Measurements from ENCODE around the gene SORCS2. TPM values are rescaled to one million over a fixed set of nuclear protein-coding genes. Genes with fewer than 3 reads are reported as not detected.

The SORCS2 gene
- total RNA-seq, 1 experiment from 2014 or later, result 0.91 TPM

- DNase-seq (ENCODE audit: low read depth), result no peak
Observed at GRCh38 chr4:7773401-7774180, 581.3 kb downstream of the SORCS2 start.

DNA sequence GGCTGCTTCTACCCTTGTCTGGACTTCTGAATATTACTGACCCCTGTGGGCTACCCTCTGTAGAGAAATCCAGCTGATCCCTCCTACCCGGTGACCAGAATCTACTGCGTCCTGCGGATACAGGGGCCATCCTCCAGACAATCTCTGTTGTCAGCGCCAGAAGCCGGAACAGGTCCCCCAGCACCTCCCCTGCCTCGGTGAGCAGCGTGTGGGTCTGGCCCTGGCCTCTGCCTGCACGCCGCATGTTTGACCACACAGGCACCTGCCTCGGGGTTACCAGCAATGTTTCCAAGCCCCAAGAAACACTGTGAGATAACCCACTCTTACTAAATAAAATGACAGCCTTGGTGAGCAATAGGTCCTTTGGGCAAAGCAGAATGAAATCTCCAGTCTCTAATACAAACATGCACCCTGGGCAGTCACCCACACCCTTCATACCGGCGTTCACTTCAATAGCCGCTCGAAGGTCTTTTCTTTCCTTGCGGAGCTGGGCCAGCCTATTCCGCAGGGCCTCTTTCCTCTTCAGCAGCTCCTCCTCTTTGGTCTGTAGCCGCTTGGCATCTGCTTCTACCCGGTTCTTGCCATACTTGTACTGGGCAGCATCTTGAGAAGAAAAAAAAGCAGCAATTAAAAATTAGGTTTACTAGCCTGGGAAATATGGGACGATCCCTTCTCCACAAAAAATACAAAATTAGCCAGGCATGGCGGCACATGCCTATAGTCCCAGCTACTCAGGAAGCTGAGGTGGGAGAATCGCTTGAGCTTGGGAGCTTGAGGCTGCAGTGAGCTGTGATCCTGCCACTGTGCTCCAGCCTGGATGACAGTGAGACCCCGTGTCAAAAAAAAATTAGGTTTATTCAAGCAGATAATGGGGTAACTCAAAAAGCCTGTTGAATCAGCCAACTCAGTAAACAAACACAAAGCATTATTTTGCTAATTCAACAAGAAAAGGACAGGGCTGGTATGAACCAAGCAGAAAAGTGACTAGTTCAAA, 582.3 kb downstream of the SORCS2 start:
- DNase-seq (ENCODE audit: low read depth), result no peak

- DNase-seq (ENCODE audit: low read depth), result no peak
Observed at GRCh38 chr4:7775396-7775795, 583.1 kb downstream of the SORCS2 start.

DNA sequence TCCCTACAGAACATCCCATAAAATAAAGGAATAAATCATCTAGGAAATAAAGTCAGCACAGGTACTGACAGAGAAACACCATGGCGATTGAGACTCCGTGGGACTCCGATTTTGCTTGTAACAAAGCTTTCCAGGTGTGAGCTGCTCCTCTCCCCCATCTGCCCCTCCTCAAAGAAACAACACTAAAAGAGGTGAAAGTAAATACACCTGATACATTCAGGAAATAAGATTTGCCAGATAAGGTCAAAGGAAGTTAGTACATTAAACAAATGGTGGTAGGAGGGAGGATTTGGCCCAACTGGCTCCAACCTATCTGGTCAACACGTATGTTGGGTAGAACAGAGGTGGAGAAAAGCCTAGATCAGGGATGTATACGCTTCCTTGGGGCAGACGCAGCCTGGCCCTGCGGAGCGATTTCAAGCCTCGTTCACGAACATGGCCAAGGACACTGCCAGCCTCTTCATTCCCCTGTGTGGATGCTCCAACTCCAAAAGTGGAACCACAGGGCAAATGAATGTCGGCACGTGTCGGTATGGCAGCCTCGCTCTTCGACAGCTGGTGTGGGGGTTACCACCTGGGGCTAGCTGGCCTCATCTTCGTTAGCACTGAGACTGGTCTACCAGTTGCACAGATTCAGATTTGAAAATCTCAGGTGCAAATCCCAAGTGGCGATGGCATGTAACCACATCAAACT, 584.8 kb downstream of the SORCS2 start:
- DNase-seq (ENCODE audit: low read depth), result no peak

DNA sequence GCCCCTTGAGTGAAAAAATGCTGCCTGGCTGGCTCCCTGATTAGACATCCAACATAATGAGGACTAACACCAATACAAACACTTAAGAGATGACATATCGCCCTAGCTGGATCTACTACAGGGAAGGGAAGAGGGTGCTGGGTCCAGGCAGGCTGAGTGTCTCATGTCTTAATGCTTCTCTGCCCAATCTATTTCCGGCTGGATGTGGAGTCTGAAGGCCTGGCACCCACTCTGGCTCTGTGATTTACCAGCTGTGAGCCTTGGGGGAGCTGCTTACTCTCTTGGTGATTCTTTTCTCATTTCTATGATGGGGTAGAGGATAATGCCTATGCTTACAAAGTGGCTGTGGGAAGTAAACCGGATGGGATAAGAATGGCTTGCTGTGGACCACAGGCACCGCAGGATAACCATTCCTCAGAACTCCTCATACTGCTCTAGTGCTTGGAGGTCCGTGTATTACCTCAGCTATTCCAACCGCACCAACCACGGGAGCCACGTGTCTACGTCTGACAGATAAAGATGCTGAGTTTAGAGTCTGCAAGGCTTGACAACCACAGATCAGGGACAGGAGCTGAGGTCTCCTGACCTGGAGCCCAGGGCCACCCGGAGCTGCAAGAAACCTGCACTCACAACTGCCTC, 585.7 kb downstream of the SORCS2 start:
- DNase-seq (ENCODE audit: low read depth), result no peak

DNA sequence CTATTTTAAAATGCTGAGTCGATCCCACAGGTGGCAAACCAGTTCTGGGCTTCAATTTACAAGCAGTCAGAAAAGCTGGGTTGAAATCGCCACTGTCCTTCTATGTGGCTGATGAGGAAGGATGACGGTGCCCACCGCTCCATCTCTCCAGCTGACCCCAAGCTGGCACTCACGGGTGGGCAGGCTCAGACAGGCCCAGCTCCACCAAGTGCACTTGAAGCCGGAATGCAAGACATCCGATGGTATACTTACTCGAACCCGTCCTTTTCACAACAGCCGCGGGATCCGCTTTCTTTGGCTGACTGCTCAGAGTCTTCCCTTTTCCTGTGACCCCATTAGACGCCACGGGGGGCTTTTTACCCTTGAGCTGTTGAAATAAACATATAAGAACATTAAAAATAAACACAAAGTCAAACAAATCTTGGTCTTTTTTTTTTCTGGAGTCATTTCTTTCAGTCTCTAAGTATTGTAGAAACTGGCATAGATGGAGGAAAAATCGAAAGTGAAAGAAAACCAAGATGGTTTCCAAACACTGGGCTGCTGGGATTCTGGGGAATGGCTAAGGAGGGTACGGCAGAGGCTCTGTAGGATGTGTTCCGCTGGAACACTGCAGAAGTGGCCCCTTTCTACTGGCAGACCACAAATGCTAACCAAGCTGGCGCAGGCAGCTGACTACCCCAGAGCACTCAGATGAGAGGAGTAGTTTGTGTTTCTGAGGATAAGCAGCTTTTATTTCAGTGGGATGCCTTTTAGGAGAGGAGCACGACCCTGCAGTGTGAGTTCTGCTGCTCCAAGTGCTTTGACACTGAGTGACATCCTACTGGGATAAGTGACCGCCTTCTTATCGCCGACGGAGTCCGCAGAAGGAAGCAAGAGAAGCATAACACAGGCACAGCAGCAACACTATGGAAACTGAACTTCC, 586.4 kb downstream of the SORCS2 start:
- no peak for DNase-seq (ENCODE audit: low read depth)

DNA sequence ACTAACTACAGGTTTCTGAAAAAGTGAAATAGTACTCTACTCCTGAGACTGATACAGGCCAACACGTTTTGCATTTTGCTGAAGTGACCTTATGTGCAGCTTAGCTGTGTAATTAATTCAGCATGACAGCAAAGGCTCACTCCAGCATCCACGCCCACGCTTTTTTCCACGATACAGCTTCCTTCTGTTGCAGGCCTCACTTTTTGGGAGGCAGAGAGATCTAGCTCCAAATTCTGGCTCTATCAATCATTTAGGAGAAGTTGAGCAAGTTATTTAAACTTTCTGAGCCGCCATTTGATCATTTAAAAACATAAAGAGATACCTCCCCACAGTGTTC, 587.1 kb downstream of the SORCS2 start:
- DNase-seq (ENCODE audit: low read depth), result no peak

- no peak for DNase-seq (ENCODE audit: low read depth)
Observed at GRCh38 chr4:7780751-7781348, 588.5 kb downstream of the SORCS2 start.

- no peak for DNase-seq (ENCODE audit: low read depth)
Observed at GRCh38 chr4:7781366-7781765, 589.0 kb downstream of the SORCS2 start.

- DNase-seq (ENCODE audit: low read depth), result no peak
Observed at GRCh38 chr4:7781993-7782392, 589.7 kb downstream of the SORCS2 start.

GRCh38 chr4:7782783-7783182, 590.4 kb downstream of the SORCS2 start:
- DNase-seq (ENCODE audit: low read depth), result no peak

DNA sequence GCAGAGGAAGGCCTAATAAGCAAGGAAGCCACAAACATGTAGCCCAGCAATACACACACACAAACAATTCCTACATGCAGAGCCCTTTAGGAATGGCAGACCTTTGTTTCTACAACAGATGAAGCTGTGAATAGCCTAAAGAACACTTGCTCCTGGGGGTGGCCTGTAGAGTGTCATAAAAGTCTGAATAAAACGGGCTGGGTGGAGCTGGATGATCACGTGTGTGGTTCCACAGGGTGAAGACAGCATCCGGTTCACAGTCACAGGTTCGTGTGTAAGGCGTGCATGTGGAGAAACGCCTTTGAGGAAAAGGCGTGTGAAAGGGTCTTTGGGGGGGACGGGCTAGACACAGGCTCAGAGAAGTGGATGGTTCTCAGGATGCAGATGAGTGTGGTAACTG, 591.2 kb downstream of the SORCS2 start:
- DNase-seq (ENCODE audit: low read depth), result no peak

DNA sequence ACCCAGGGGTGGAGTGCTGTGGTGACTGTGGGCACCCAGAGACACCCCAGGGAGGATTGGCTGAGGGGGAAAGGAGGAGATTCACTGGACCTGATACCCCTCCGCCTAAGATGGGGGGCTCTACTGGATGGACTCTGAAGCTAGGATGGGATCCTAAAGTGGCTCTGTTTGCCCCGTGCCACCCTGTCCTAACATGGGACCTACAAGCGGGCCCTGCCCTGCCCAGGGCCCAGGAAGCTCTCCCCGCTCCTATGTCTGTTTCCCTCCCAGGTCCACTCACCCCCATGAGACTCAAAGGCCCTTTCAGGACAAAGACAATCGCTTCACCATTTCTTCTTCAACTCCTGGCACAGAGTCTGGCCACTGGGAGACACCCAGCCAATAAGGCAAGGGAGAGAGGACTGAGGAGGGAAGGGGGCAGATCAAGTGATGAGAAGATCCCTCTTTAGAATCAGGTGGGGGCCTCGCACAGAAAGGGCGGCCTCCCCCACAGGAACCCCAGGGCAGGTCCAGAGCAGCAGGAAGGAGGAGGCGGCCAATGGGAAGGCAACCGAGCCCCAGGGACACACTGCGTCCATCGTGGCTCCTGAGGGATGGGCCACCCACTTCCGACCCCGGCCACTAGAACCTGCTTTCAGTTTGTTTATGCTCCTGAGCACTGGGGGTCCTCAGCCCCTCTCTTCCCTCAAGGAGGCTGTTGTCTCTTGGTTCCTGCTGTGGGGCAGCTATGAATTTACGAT, 592.0 kb downstream of the SORCS2 start:
- DNase-seq (ENCODE audit: low read depth), result no peak

GRCh38 chr4:7785017-7785416, 592.7 kb downstream of the SORCS2 start:
- no peak for DNase-seq (ENCODE audit: low read depth)

- no peak for DNase-seq (ENCODE audit: low read depth)
Observed at GRCh38 chr4:7786040-7786439, 593.7 kb downstream of the SORCS2 start.

GRCh38 chr4:7786517-7786916, 594.2 kb downstream of the SORCS2 start:
- no peak for DNase-seq (ENCODE audit: low read depth)

DNA sequence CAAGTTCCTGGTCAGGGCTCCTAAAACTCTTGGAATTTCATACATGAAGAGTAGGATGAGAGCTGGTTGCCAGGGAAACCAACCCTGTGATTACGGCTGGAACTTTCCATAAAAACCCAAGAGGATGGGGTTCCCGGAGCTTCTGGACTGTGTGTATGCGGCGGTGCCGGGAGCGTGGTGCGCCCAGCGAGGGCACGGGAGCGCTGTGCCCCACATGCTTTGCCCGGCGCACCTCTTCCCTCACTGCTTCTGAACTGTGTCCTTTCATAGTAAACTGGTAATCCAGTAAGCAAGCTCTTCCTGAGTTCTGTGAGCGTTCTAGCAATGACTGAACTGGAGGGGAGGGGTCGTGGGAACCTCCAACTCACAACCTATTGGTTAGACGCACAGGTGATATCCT, 594.7 kb downstream of the SORCS2 start:
- no peak for DNase-seq (ENCODE audit: low read depth)

DNA sequence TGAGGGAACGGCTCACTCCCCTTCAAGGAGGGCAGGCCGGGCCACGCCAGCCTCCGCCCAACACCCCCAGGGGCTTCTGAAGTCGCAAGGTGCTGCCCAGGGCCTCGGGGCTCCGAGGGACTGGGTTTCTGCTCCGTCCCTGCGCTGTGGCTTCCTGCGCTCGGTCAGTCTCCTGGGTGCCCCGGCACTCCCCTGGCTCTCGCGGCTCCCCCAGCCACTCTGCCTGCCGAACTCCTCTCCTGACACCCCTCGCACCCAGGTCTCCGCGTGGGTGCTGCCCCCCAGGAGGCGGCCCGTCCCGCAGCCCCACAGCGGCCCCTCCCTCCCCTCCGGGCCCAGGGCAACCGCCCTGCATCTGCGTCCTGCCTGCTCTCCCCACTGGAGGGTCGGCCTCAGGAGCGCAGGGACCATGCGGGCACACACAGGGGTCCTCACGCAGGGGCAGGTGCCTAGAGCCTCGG, 595.4 kb downstream of the SORCS2 start:
- DNase-seq (ENCODE audit: low read depth), result no peak

- no peak for DNase-seq (ENCODE audit: low read depth)
Observed at GRCh38 chr4:7788193-7788592, 595.9 kb downstream of the SORCS2 start.
